Neuronal stem cell (in vitro differentiated cells): ENCODE measurements around the gene SERBP1.
"Not testable (repeated sequence)": the region's sequence is repeated elsewhere in the genome, so short reads cannot be mapped to it uniquely, and the experiment has no call there.

Experiments
- DNase-seq: peaks from one replicate; pipeline ENCODE4 v3.0.0-alpha.2; 2013; ENCODE audit warnings: low spot score
- H2AFZ ChIP-seq: one replicate; pipeline ENCODE4 v1.6.1; 2013; ENCODE audit warnings: mild to moderate bottlenecking, low read length, inconsistent platforms
- H2AK5ac ChIP-seq: 2 replicates; pipeline ENCODE4 v1.6.1; 2013; ENCODE audit warnings: low read depth, mild to moderate bottlenecking, inconsistent platforms, low read length, moderate library complexity, mixed read lengths
- H2BK120ac ChIP-seq: 2 replicates; pipeline ENCODE4 v1.6.1; 2013; ENCODE audit warnings: low read depth, mild to moderate bottlenecking, inconsistent platforms, low read length, moderate library complexity, mixed read lengths
- H2BK12ac ChIP-seq: one replicate; pipeline ENCODE4 v1.6.1; 2013; ENCODE audit warnings: low read length, inconsistent platforms
- H2BK15ac ChIP-seq: 2 replicates; pipeline ENCODE4 v1.6.1; 2013; ENCODE audit warnings: mild to moderate bottlenecking, low read length, inconsistent platforms, mixed read lengths
- H2BK5ac ChIP-seq: one replicate; pipeline ENCODE4 v1.6.1; 2013; ENCODE audit warnings: inconsistent platforms, mild to moderate bottlenecking, low read length, moderate library complexity
- H3K14ac ChIP-seq: one replicate; pipeline ENCODE4 v1.6.1; 2013; ENCODE audit warnings: low read length, inconsistent platforms
- H3K18ac ChIP-seq: 2 replicates; pipeline ENCODE4 v1.6.1; 2013; ENCODE audit warnings: low read length, inconsistent platforms
- H3K23ac ChIP-seq: 2 replicates; pipeline ENCODE4 v1.6.1; 2013; ENCODE audit warnings: low read depth, mild to moderate bottlenecking, mixed read lengths, low read length, inconsistent platforms; ENCODE audit not compliant: poor library complexity
- H3K27ac ChIP-seq: replicated peaks from 3 replicates; pipeline ENCODE4 v1.5.1; 2013; ENCODE audit warnings: low read length, inconsistent platforms
- H3K27me3 ChIP-seq, 3 experiments: 2 replicates each; pipeline ENCODE4 v1.6.1; 2013; ENCODE audit warnings: low read length in 3 of 3, mild to moderate bottlenecking in 2 of 3, inconsistent platforms in 1 of 3, low read depth in 1 of 3, mixed read lengths in 1 of 3, moderate library complexity in 1 of 3; ENCODE audit not compliant: control insufficient read depth in 3 of 3, insufficient read depth in 3 of 3
- H3K36me3 ChIP-seq, 2 donors: replicated peaks in 1 of 2; 2 replicates each; pipeline ENCODE4 v1.6.1; 2013; ENCODE audit warnings: low read length in 2 of 2; ENCODE audit not compliant: control insufficient read depth in 2 of 2, insufficient read depth in 2 of 2
- H3K4ac ChIP-seq: 2 replicates; pipeline ENCODE4 v1.6.1; 2013; ENCODE audit warnings: inconsistent platforms, mild to moderate bottlenecking, low read length, moderate library complexity
- H3K4me1 ChIP-seq, 2 donors: 1 replicate in 1 of 2; 2 replicates in 1 of 2; pipeline ENCODE4 v1.6.1; 2013; ENCODE audit warnings: low read length in 2 of 2, low read depth in 1 of 2; ENCODE audit not compliant: control insufficient read depth in 2 of 2, insufficient read depth in 1 of 2
- H3K4me2 ChIP-seq: one replicate; pipeline ENCODE4 v1.6.1; 2013; ENCODE audit warnings: mild to moderate bottlenecking, low read length, inconsistent platforms; ENCODE audit not compliant: insufficient read depth, poor library complexity, severe bottlenecking
- H3K4me3 ChIP-seq, 2 donors: 2 replicates each; pipeline ENCODE4 v1.5.1; 2013; ENCODE audit warnings: low read length in 2 of 2, mild to moderate bottlenecking in 2 of 2, inconsistent platforms in 1 of 2, moderate library complexity in 1 of 2
- H3K79me1 ChIP-seq: one replicate; pipeline ENCODE4 v1.6.1; 2013; ENCODE audit warnings: low read depth, mild to moderate bottlenecking, inconsistent platforms, low read length, moderate library complexity
- H3K9ac ChIP-seq: one replicate; pipeline ENCODE4 v1.6.1; 2013; ENCODE audit warnings: mild to moderate bottlenecking, low read depth, low read length, inconsistent platforms; ENCODE audit not compliant: poor library complexity
- H3K9me3 ChIP-seq, 2 donors: replicated peaks in 1 of 2; 2 replicates each; pipeline versions ENCODE3 to v1.6.1; 2013; ENCODE audit warnings: low read length in 2 of 2, mild to moderate bottlenecking in 2 of 2, inconsistent platforms in 1 of 2, low read depth in 1 of 2, mixed read lengths in 1 of 2, moderate library complexity in 1 of 2; ENCODE audit not compliant: control insufficient read depth in 2 of 2, insufficient read depth in 1 of 2
- H4K8ac ChIP-seq: one replicate; pipeline ENCODE4 v1.6.1; 2013; ENCODE audit warnings: low read depth, mild to moderate bottlenecking, inconsistent platforms, low read length, moderate library complexity
- H4K91ac ChIP-seq: one replicate; pipeline ENCODE4 v1.6.1; 2013; ENCODE audit warnings: low read length, low read depth, mild to moderate bottlenecking, inconsistent platforms; ENCODE audit not compliant: poor library complexity
- WGBS, 2 donors: extraction: QIAGEN DNeasy Blood & Tissue Kit; methylation state at CpG; one replicate each; pipeline ENCODE4 v1.1.7; 2013; ENCODE audit warnings: missing lambda C conversion rate in 2 of 2, mixed read lengths in 1 of 2; ENCODE audit not compliant: insufficient read length in 2 of 2, insufficient replicate concordance in 1 of 2; ENCODE audit errors: extremely low coverage in 2 of 2; 5-methylcytosine and 5-hydroxymethylcytosine counted together

Gene SERBP1

GRCh38 chr1:67404212-67404620, 26.0 kb downstream of the SERBP1 start:
- WGBS, 2 donors: no CpG with 5 or more reads among the region's 5 CpGs
- no peak overlapping the region for H2BK12ac ChIP-seq

GRCh38 chr1:67401443-67401842, 28.8 kb downstream of the SERBP1 start:
- Histone ChIP-seq H3K4me2 (no peak overlapping the region), H3K14ac (no peak overlapping the region), H3K9me3 (no peaks in the 10 kb centered on the region), H3K4ac (no peak overlapping the region), H3K18ac (no peak overlapping the region), H3K79me1 (no peaks in the 10 kb centered on the region), H3K27me3 (no peaks in the 10 kb centered on the region), H2AK5ac (no peak overlapping the region), H2BK15ac (no peak overlapping the region), H2BK120ac (no peak overlapping the region), H3K27ac (no peak overlapping the region), H3K4me1 (peaks cover 0 to 3% of the 10 kb centered on the region in 2 donors), H4K8ac (no peak overlapping the region), H4K91ac (no peak overlapping the region), H2BK5ac (no peak overlapping the region), H3K9ac (no peak overlapping the region), H3K4me3 (no peak overlapping the region), H3K23ac (no peak overlapping the region), H3K36me3 (peaks cover 0 to 11% of the 10 kb centered on the region in 2 donors), H2BK12ac (no peak overlapping the region), H2AFZ (no peak overlapping the region)
- no CpG with 5 or more reads among the region's 6 CpGs for WGBS, 2 donors
- DNase-seq: no peak

More at GRCh38 chr1:67404212-67404620, 26.0 kb downstream of the SERBP1 start:
- Histone ChIP-seq H2BK5ac (no peak overlapping the region), H3K18ac (no peak overlapping the region), H3K4me1 (peaks cover 0 to 3% of the 10 kb centered on the region in 2 donors), H2BK120ac (no peak overlapping the region), H3K23ac (no peak overlapping the region), H3K9ac (no peak overlapping the region), H3K79me1 (no peaks in the 10 kb centered on the region), H3K4me3 (no peak overlapping the region), H2BK15ac (no peak overlapping the region), H2AK5ac (no peak overlapping the region), H3K4ac (no peak overlapping the region), H3K27ac (no peak overlapping the region), H3K9me3 (no peaks in the 10 kb centered on the region), H3K36me3 (peaks cover 3 to 33% of the 10 kb centered on the region in 2 donors), H2AFZ (no peak overlapping the region), H4K8ac (no peak overlapping the region), H3K27me3 (no peaks in the 10 kb centered on the region), H3K4me2 (no peak overlapping the region), H3K14ac (no peak overlapping the region), H4K91ac (no peak overlapping the region)
- DNase-seq: no peak

- H3K36me3 ChIP-seq, H3K4me1 ChIP-seq, H4K91ac ChIP-seq, H3K4me2 ChIP-seq, H3K9ac ChIP-seq, H3K27ac ChIP-seq, H2BK15ac ChIP-seq, H3K14ac ChIP-seq, H3K4me3 ChIP-seq, H2BK120ac ChIP-seq, H3K79me1 ChIP-seq, H2AK5ac ChIP-seq, H2BK5ac ChIP-seq, H3K27me3 ChIP-seq, H3K23ac ChIP-seq, H3K18ac ChIP-seq, H2AFZ ChIP-seq, DNase-seq, H4K8ac ChIP-seq, H3K9me3 ChIP-seq, H3K4ac ChIP-seq, H2BK12ac ChIP-seq: not testable (repeated sequence)
- no CpG with 5 or more reads among the region's 12 CpGs for WGBS, 2 donors
These were observed 30.0 kb downstream of the SERBP1 start for GRCh38 chr1:67400029-67400786.

GRCh38 chr1:67399199-67399993, 30.8 kb downstream of the SERBP1 start:
- Histone ChIP-seq H3K18ac (no peak overlapping the region), H2BK12ac (no peak overlapping the region), H2BK15ac (no peak overlapping the region), H2AK5ac (no peak overlapping the region), H2BK120ac (no peak overlapping the region), H3K27me3 (no peaks in the 10 kb centered on the region), H2AFZ (no peak overlapping the region), H3K9ac (no peak overlapping the region), H2BK5ac (no peak overlapping the region), H3K36me3 (no peaks in the 10 kb centered on the region), H3K23ac (no peak overlapping the region), H3K9me3 (no peaks in the 10 kb centered on the region), H3K4me3 (no peak overlapping the region), H3K4me2 (no peak overlapping the region), H4K91ac (no peak overlapping the region), H3K4me1 (peaks cover 0 to 3% of the 10 kb centered on the region in 2 donors), H3K14ac (no peak overlapping the region), H3K4ac (no peak overlapping the region), H4K8ac (no peak overlapping the region), H3K27ac (no peak overlapping the region), H3K79me1 (no peaks in the 10 kb centered on the region)
- WGBS, 2 donors: no CpG with 5 or more reads among the region's 7 CpGs
- DNase-seq: no peak
